HCT116 (cell line): ENCODE measurements around the gene IFI44. TPM values are rescaled to one million over a fixed set of nuclear protein-coding genes. Genes with fewer than 3 reads are reported as not detected.

Experiments
- ATAC-seq: fragments of 200-7000 bp; cut with Tn5 transposase; 2 replicates; pipeline ENCODE4 v1.9.1; 2020; ENCODE audit warnings: mild to moderate bottlenecking, moderate library complexity
- BruUV-seq: library from RNA; stranded (reverse); fragments of 400-500 nt; replicated peaks from 2 replicates; lab custom pipeline; 2021; lab: Mats Ljungman, UMichigan
- CTCF ChIA-PET: fragments of 300-600 bp; sonication (Branson Sonifier 250); formaldehyde crosslinking; loops from one replicate; lab custom pipeline; 2021; ENCODE audit warnings: antibody characterized with exemption; lab: Charles Lee
- POLR2A ChIA-PET: fragments of 300-600, 350-600 bp; sonication (Branson Sonifier 250); formaldehyde crosslinking; loops from one replicate; lab custom pipeline; 2021; ENCODE audit warnings: antibody characterized with exemption; lab: Charles Lee
- RAD21 ChIA-PET, 2 experiments: fragments of 300-600 bp; sonication (Branson Sonifier 250); formaldehyde crosslinking; loops; one replicate each; lab custom pipeline; 2023; ENCODE audit warnings: low total read pairs in 2 of 2; ENCODE audit not compliant: uncharacterized antibody in 2 of 2, unreplicated experiment in 2 of 2, low non-redundant PET in 1 of 2; lab: Charles Lee
- DNase-seq: peaks from one replicate; pipeline ENCODE4 v3.0.0-alpha.2; 2010; ENCODE audit warnings: low read depth, low spot score
- H2AFZ ChIP-seq: fragments of 200-600 bp; shearing (Covaris generic), sonication (generic); 2 replicates; pipeline ENCODE4 v1.6.1; 2017; ENCODE audit warnings: low read depth, mixed run types, mixed read lengths, antibody characterized with exemption, low read length; ENCODE audit not compliant: poor library complexity, severe bottlenecking
- H3K27ac ChIP-seq: 2 replicates; pipeline ENCODE4 v1.5.1; 2012; ENCODE audit warnings: low read depth, low read length
- H3K27me3 ChIP-seq: fragments of 200-600 bp; sonication (generic); 2 replicates; pipeline ENCODE4 v1.6.1; 2016; ENCODE audit warnings: mixed run types, low read length, mixed read lengths; ENCODE audit not compliant: insufficient read depth
- H3K36me3 ChIP-seq, 2 experiments: fragments of 200-500 bp in 1 of 2; fragments of 200-600 bp in 1 of 2; sonication (Bioruptor generic) in 1 of 2; sonication (generic) in 1 of 2; 2 replicates each; pipeline versions ENCODE4 v1.5.1 to v1.6.1; 2014 to 2016; ENCODE audit warnings: low read length in 2 of 2, inconsistent platforms in 1 of 2, mixed read lengths in 1 of 2, mixed run types in 1 of 2; ENCODE audit not compliant: insufficient read depth in 2 of 2, control insufficient read depth in 1 of 2
- H3K4me1 ChIP-seq, 2 experiments: fragments of 200-600 bp in 1 of 2; sonication (generic) in 1 of 2; 2 replicates each; pipeline versions ENCODE4 v1.5.1 to v1.6.1; 2012 to 2017; ENCODE audit warnings: low read length in 2 of 2, inconsistent platforms in 1 of 2, mild to moderate bottlenecking in 1 of 2, mixed read lengths in 1 of 2, mixed run types in 1 of 2, moderate library complexity in 1 of 2; ENCODE audit not compliant: insufficient read depth in 2 of 2, control insufficient read depth in 1 of 2
- H3K4me2 ChIP-seq: fragments of 200-600 bp; sonication (generic); 2 replicates; pipeline ENCODE4 v1.6.1; 2017; ENCODE audit warnings: mixed run types, low read length, mixed read lengths
- H3K4me3 ChIP-seq, 2 experiments: fragments of 200-600 bp in 1 of 2; sonication (generic) in 1 of 2; replicated peaks in 1 of 2; 2 replicates each; pipeline ENCODE4 v1.5.1; 2011 to 2016; ENCODE audit warnings: low read length in 2 of 2, control low read depth in 1 of 2, low read depth in 1 of 2, mild to moderate bottlenecking in 1 of 2, mixed read lengths in 1 of 2, mixed run types in 1 of 2
- H3K79me2 ChIP-seq: fragments of 200-600 bp; sonication (generic); 2 replicates; pipeline ENCODE4 v1.6.1; 2017; ENCODE audit warnings: mild to moderate bottlenecking, mixed run types, low read length, moderate library complexity, mixed read lengths; ENCODE audit not compliant: insufficient read depth
- H3K9ac ChIP-seq: fragments of 200-600 bp; sonication (generic); 2 replicates; pipeline ENCODE4 v1.6.1; 2016; ENCODE audit warnings: low read length, mixed read lengths
- H3K9me2 ChIP-seq: fragments of 200-600 bp; sonication (generic), shearing (Covaris generic); 2 replicates; pipeline ENCODE4 v1.6.1; 2017; ENCODE audit warnings: mixed run types, mild to moderate bottlenecking, moderate library complexity; ENCODE audit not compliant: insufficient read depth
- H3K9me3 ChIP-seq, 2 experiments: fragments of 200-500 bp in 1 of 2; fragments of 200-600 bp in 1 of 2; sonication (Bioruptor generic) in 1 of 2; sonication (generic) in 1 of 2; 2 replicates each; pipeline ENCODE4 v1.6.1; 2014 to 2017; ENCODE audit warnings: low read length in 2 of 2, mixed read lengths in 2 of 2, inconsistent platforms in 1 of 2, low read depth in 1 of 2, mild to moderate bottlenecking in 1 of 2, mixed run types in 1 of 2, moderate library complexity in 1 of 2; ENCODE audit not compliant: control insufficient read depth in 1 of 2, insufficient read depth in 1 of 2
- H4K20me1 ChIP-seq: fragments of 200-600 bp; sonication (generic), shearing (Covaris generic); 2 replicates; pipeline ENCODE4 v1.6.1; 2017; ENCODE audit warnings: mixed run types, mild to moderate bottlenecking, moderate library complexity; ENCODE audit not compliant: insufficient read depth
- CBX3 ChIP-seq: IDR thresholded peaks from 2 replicates; pipeline ENCODE4 v1.6.1; 2012; ENCODE audit warnings: low read depth
- CEBPB ChIP-seq: IDR thresholded peaks from 2 replicates; pipeline ENCODE4 v1.6.1; 2012; ENCODE audit warnings: low read depth
- CTCF ChIP-seq, 3 experiments: fragments of 200-600 bp in 1 of 3; sonication (generic) in 1 of 3; IDR thresholded peaks in 2 of 3; conservative IDR thresholded peaks in 1 of 3; 2 replicates each; pipeline ENCODE4 v1.5.1; 2012 to 2017; ENCODE audit warnings: low read depth in 2 of 3, low read length in 2 of 3, antibody characterized with exemption in 1 of 3, borderline replicate concordance in 1 of 3, control low read depth in 1 of 3, mild to moderate bottlenecking in 1 of 3, mixed read lengths in 1 of 3, mixed run types in 1 of 3, moderate library complexity in 1 of 3; ENCODE audit not compliant: insufficient read depth in 1 of 3
- ELF1 ChIP-seq: IDR thresholded peaks from 2 replicates; pipeline ENCODE4 v1.6.1; 2012; ENCODE audit warnings: low read depth, borderline replicate concordance
- EZH2 ChIP-seq: fragments of 200-600 bp; sonication (generic); IDR thresholded peaks from 2 replicates; pipeline ENCODE4 v1.6.1; 2017; ENCODE audit warnings: antibody characterized with exemption, mixed run types
- EZH2phosphoT487 ChIP-seq: fragments of 200-600 bp; IDR thresholded peaks from 2 replicates; pipeline ENCODE4 v1.6.1; 2018; ENCODE audit warnings: antibody characterized with exemption, borderline replicate concordance
- JUND ChIP-seq: IDR thresholded peaks from 2 replicates; pipeline ENCODE4 v1.6.1; 2012
- MAX ChIP-seq: IDR thresholded peaks from 2 replicates; pipeline ENCODE4 v1.6.1; 2012
- POLR2A ChIP-seq: IDR thresholded peaks from 2 replicates; pipeline ENCODE4 v1.7.0; 2011; ENCODE audit warnings: borderline replicate concordance; ENCODE audit not compliant: insufficient read depth, insufficient read length; ENCODE audit errors: extremely low read depth
- POLR2AphosphoS5 ChIP-seq: IDR thresholded peaks from 2 replicates; pipeline ENCODE4 v1.6.1; 2011; ENCODE audit warnings: mild to moderate bottlenecking, low read depth, low read length, moderate library complexity
- RAD21 ChIP-seq: IDR thresholded peaks from 2 replicates; pipeline ENCODE4 v1.6.1; 2012; ENCODE audit warnings: low read depth, mild to moderate bottlenecking
- SIN3A ChIP-seq: IDR thresholded peaks from 2 replicates; pipeline ENCODE4 v1.6.1; 2012; ENCODE audit warnings: low read depth
- SP1 ChIP-seq: IDR thresholded peaks from 2 replicates; pipeline ENCODE4 v1.6.1; 2012; ENCODE audit warnings: low read depth
- SRF ChIP-seq: IDR thresholded peaks from 2 replicates; pipeline ENCODE4 v1.6.1; 2012; ENCODE audit warnings: low read depth
- ZBTB33 ChIP-seq: IDR thresholded peaks from 2 replicates; pipeline ENCODE4 v1.6.1; 2011; ENCODE audit warnings: mild to moderate bottlenecking, low read length, moderate library complexity; ENCODE audit not compliant: insufficient replicate concordance; ENCODE audit errors: extremely low read depth
- ZNF274 ChIP-seq: fragments of 200-500 bp; sonication (Bioruptor generic); IDR thresholded peaks from 2 replicates; pipeline ENCODE4 v1.6.1; 2014; ENCODE audit warnings: mild to moderate bottlenecking, low read depth, low read length, inconsistent platforms
- intact Hi-C: fragments of 100-400 bp; cut with micrococcal nuclease; formaldehyde crosslinking; loops from 2 replicates; pipeline ENCODE4 v1.10.0; 2022
- total RNA-seq: library from RNA; stranded (reverse); gene quantifications from one replicate; pipeline ENCODE4 v1.2.1, GENCODE V29; 2021; ENCODE audit not compliant: unreplicated experiment

Gene IFI44
- total RNA-seq, 1 experiment from 2014 or later = 0.66 TPM

GRCh38 chr1:78650114-78650660 lies 556 bp downstream of the IFI44 start:
- no TSS peak for BruUV-seq
- H3K27ac ChIP-seq = no peak overlapping the region
- ChIA-PET POLR2A (no interaction called here), RAD21 (no interaction called here), CTCF (no interaction called here)
- no peaks in the 10 kb centered on the region for H3K79me2 ChIP-seq
- DNase-seq (no peak), ATAC-seq (no peak)
- H3K9ac ChIP-seq = no peak overlapping the region
- H3K9me2 ChIP-seq = no peaks in the 10 kb centered on the region
- no peaks in the 10 kb centered on the region for H3K27me3 ChIP-seq
- TF ChIP-seq POLR2AphosphoS5 = no peak
- TF ChIP-seq MAX = no peak
- TF ChIP-seq JUND = no peak
- no peak for TF ChIP-seq SIN3A
- no peak for TF ChIP-seq SRF
- no peak for TF ChIP-seq ZNF274
- TF ChIP-seq ZBTB33 = no peak
- TF ChIP-seq CTCF (IDR thresholded peaks at IDR 0.05 in 2 of 3, conservative IDR thresholded peaks at IDR 0.05 in 1 of 3; ENCODE audit: borderline replicate concordance in 1 of 3, insufficient read depth in 1 of 3, low read depth in 2 of 3, low read length in 2 of 3) = no peak
- TF ChIP-seq POLR2A = no peak
- no peak for TF ChIP-seq ELF1
- no peak for TF ChIP-seq CEBPB
- TF ChIP-seq CBX3 = no peak
- TF ChIP-seq SP1 = no peak
- TF ChIP-seq EZH2 = no peak
- TF ChIP-seq RAD21 = no peak
- TF ChIP-seq EZH2phosphoT487 = no peak
- no peak overlapping the region for H3K4me3 ChIP-seq
- H2AFZ ChIP-seq = no peak overlapping the region
- no peak overlapping the region for H3K4me2 ChIP-seq
- H3K9me3 ChIP-seq = no peaks in the 10 kb centered on the region
- intact Hi-C loops = no loop called here
- H3K36me3 ChIP-seq = no peaks in the 10 kb centered on the region
- H3K4me1 ChIP-seq = no peaks in the 10 kb centered on the region
- H4K20me1 ChIP-seq = no peaks in the 10 kb centered on the region
